Tibial artery (tissue), 4 donors: Measurements from ENCODE around the gene TMEM238L.

Experiments used
- DNase-seq, 2 donors: peaks; one replicate each; pipeline ENCODE4 v3.0.0-alpha.2; 2019
- H3K27ac ChIP-seq, 2 donors: fragments of 200-600 bp; sonication (generic) in 1 of 2; 1 replicate in 1 of 2; 2 replicates in 1 of 2; pipeline ENCODE4 v1.5.1; 2018 to 2019; ENCODE audit warnings: mild to moderate bottlenecking in 1 of 2
- H3K27me3 ChIP-seq, 2 donors: fragments of 200-600 bp; sonication (generic) in 1 of 2; one replicate each; pipeline versions ENCODE4 v1.5.1 to v1.6.0; 2016 to 2019
- H3K36me3 ChIP-seq, 3 donors: fragments of 200-600 bp; sonication (generic) in 2 of 3; one replicate each; pipeline ENCODE4 v1.5.1; 2016 to 2019; ENCODE audit warnings: mild to moderate bottlenecking in 2 of 3
- H3K4me1 ChIP-seq, 4 donors: fragments of 200-600 bp; sonication (generic) in 2 of 4; 1 replicate in 3 of 4; 2 replicates in 1 of 4; pipeline ENCODE4 v1.5.1; 2016 to 2019
- H3K4me3 ChIP-seq, 2 donors: fragments of 200-600 bp; sonication (generic) in 1 of 2; 1 replicate in 1 of 2; 2 replicates in 1 of 2; pipeline ENCODE4 v1.5.1; 2018 to 2019; ENCODE audit warnings: mild to moderate bottlenecking in 2 of 2
- H3K9me3 ChIP-seq, 3 donors: fragments of 200-600 bp; sonication (generic) in 1 of 3; one replicate each; pipeline ENCODE4 v1.5.1; 2016 to 2019
- intact Hi-C: fragments of 100-400 bp; cut with DNase I; formaldehyde crosslinking; loops from one replicate; pipeline ENCODE4 v1.15.0; 2023; ENCODE audit warnings: low total_unique reads
- TF ChIP-seq, protein P1 (sequence below), 2 experiments: fragments of 200-600 bp in 1 of 2; fragments of 450-650 bp in 1 of 2; IDR thresholded peaks; one replicate each; pipeline ENCODE4 v1.5.1; 2017 to 2019; ENCODE audit warnings: antibody characterized with exemption in 2 of 2, mild to moderate bottlenecking in 1 of 2, moderate library complexity in 1 of 2

TMEM238L gene

DNA sequence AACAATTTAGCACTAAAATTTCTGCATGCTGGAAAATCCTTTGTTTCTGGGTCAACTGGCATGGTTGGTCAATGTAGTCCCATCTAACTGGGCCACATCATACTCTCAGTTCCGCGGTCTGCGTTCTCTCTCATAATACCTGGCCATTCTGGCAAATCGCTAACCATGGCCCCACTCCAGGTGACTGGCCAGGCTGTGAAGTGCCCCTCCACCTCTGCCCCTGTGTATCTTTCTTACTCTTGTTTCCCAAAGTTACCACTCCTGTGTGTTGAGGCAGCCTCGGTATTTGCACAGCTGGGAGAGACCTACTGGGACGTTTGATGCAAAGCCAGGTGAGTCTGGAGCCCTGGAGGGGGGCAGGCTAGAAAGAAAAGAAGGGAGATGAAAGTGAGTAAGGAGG is 2.0 kb upstream of the TMEM238L start:
- no peaks in the 10 kb centered on the region for H3K4me1 ChIP-seq
- no peak overlapping the region for H3K4me3 ChIP-seq
- intact Hi-C loops = no loop called here
- no peak for DNase-seq
- no peaks in the 10 kb centered on the region for H3K27me3 ChIP-seq
- H3K27ac ChIP-seq = no peak overlapping the region
- no peaks in the 10 kb centered on the region for H3K9me3 ChIP-seq
- TF ChIP-seq, protein P1, sequence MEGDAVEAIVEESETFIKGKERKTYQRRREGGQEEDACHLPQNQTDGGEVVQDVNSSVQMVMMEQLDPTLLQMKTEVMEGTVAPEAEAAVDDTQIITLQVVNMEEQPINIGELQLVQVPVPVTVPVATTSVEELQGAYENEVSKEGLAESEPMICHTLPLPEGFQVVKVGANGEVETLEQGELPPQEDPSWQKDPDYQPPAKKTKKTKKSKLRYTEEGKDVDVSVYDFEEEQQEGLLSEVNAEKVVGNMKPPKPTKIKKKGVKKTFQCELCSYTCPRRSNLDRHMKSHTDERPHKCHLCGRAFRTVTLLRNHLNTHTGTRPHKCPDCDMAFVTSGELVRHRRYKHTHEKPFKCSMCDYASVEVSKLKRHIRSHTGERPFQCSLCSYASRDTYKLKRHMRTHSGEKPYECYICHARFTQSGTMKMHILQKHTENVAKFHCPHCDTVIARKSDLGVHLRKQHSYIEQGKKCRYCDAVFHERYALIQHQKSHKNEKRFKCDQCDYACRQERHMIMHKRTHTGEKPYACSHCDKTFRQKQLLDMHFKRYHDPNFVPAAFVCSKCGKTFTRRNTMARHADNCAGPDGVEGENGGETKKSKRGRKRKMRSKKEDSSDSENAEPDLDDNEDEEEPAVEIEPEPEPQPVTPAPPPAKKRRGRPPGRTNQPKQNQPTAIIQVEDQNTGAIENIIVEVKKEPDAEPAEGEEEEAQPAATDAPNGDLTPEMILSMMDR (IDR thresholded peaks at IDR 0.05) = no peak
- H3K36me3 ChIP-seq = no peaks in the 10 kb centered on the region

DNA sequence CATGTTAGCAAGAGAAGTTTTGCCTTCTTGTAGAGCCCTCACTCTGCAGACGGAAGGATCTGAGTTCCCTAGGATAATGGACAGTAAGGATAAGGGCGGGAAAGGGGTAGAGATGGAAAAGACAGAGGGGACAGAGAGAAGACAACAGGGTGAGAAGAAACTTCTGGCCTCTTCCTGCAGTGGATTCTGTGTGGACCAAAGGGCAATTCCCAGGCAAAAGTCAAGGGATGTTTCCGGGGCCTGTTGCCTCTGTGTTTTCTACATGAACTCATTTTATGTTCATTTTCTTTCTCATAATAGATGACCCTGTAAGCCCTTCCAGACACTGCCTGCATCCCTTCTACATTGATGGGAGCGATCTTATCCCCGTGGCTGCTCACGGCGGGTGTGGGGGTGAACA is 647 bp upstream of the TMEM238L start:
- Histone ChIP-seq H3K4me3 (no peak overlapping the region), H3K4me1 (no peaks in the 10 kb centered on the region)
- no peak for DNase-seq

DNA sequence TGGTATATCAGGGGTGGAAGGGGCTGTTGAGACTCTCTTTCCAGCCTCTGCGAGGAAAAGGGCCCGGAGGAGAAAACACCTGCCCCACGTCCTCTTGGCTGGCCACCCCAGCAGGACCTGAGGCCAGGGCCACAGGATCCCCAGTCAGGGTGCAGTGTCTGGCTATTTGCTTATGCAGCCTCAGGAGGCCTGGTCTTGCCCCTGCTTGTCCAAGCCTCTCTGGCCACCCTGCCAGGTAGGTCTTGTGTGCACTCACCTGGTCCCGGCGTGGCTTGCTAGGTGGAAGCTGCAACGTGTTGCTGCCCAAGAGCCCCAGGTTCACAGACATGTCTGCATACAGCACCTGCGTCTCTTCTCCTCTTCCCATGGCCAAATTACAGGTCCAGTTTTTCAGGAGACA is 549 bp downstream of the TMEM238L start:
- Histone ChIP-seq H3K27ac (no peak overlapping the region), H3K9me3 (no peaks in the 10 kb centered on the region), H3K27me3 (no peaks in the 10 kb centered on the region), H3K36me3 (no peaks in the 10 kb centered on the region), H3K4me1 (peaks cover 0 to 7% (median under 1%) of the 10 kb centered on the region in 4 donors), H3K4me3 (no peak overlapping the region)
- TF ChIP-seq, protein P1 (IDR thresholded peaks at IDR 0.05) = no peak
- intact Hi-C loops = no loop called here
- DNase-seq = no peak

More for the DNA sequence above, 647 bp upstream of the TMEM238L start:
- Histone ChIP-seq H3K27me3 (no peaks in the 10 kb centered on the region), H3K9me3 (no peaks in the 10 kb centered on the region), H3K36me3 (no peaks in the 10 kb centered on the region), H3K27ac (no peak overlapping the region)
- intact Hi-C loops = no loop called here
- TF ChIP-seq, protein P1 (IDR thresholded peaks at IDR 0.05) = no peak

DNA sequence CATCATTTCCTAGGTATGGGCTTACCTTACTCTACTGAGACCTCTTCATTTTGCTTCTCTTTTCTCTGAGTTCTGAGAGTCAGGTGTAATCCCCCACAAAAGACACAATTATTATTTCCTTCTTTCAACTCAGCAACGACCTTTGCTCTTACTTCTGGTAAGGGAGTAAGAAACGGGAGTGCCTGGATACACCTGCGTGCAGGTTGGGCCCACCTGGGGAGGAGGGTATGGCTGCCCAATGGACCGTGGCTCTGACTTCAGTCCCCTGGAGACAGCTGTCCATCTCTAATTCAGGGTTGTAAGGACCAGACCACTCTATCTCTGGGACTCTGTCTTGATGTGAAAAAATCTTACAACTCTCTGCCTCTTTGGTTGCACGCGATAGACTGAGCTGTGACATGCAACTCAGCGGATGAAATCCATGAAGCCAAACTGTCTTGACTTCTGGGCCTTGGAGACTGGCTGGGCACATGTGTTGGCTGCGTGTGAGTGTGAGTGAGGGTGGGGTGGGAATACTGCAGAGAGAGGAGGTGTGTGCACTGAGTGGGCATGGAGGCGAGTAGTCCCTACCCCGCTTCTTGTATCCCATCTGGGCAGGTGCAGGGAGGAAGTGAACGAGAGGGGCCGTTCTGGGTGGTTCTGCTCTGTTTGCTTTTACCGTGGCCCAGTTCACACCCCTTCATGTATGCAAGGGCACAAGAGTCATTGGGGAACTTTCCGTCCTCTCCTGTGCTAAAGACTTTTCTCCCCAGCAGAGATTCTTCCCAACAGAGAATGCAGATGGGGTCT is 1.2 kb downstream of the TMEM238L start:
- no peak for DNase-seq
- H3K36me3 ChIP-seq = no peaks in the 10 kb centered on the region
- no peaks in the 10 kb centered on the region for H3K27me3 ChIP-seq
- TF ChIP-seq, protein P1 (IDR thresholded peaks at IDR 0.05) = no peak
- no peak overlapping the region for H3K27ac ChIP-seq
- H3K4me1 ChIP-seq = peaks cover 0 to 13% (median 4%) of the 10 kb centered on the region in 4 donors
- H3K4me3 ChIP-seq = no peak overlapping the region
- intact Hi-C loops = no loop called here
- no peaks in the 10 kb centered on the region for H3K9me3 ChIP-seq

DNA sequence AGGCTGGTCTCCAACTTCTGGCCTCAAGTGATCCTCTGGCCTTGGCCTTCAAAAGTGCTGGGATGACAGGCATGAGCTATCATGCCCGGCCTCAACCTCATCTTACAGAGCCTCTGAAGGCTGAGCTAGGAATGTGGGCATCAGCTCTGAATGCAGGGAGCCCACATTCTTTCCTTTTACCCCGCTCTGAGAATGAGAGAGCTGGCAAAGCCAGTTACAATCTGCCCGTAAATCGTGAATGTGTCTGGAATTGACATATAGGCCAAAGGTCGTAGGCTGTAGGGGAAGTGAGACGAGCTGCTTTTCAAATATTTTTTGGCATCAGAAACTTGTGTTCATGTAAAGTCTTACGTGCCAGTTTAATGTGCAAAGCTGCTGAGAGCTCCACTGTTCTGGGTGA is 4.5 kb downstream of the TMEM238L start:
- no peak overlapping the region for H3K27ac ChIP-seq
- TF ChIP-seq, protein P1 (IDR thresholded peaks at IDR 0.05) = no peak
- H3K36me3 ChIP-seq = no peaks in the 10 kb centered on the region
- H3K4me3 ChIP-seq = no peak overlapping the region
- peaks cover 0 to 16% (median 5%) of the 10 kb centered on the region in 4 donors for H3K4me1 ChIP-seq
- no peaks in the 10 kb centered on the region for H3K27me3 ChIP-seq
- intact Hi-C loops = no loop called here
- H3K9me3 ChIP-seq = no peaks in the 10 kb centered on the region
- no peak for DNase-seq
